K562 (cell line): Measurements from ENCODE around the gene SHISAL2A. TPM values are rescaled to one million over a fixed set of nuclear protein-coding genes. Genes with fewer than 3 reads are reported as not detected.

Experiments
- ARHGAP35 ChIP-seq: fragments of 450-650 bp; IDR thresholded peaks from 2 replicates; pipeline ENCODE4 v1.6.1; 2018; ENCODE audit not compliant: partially characterized antibody
- BHLHE40 ChIP-seq: IDR thresholded peaks from 2 replicates; pipeline ENCODE4 v1.6.1; 2011; ENCODE audit warnings: low read length, improper control_type of control experiment
- CBX8 ChIP-seq: fragments of 200-600 bp; sonication (generic); IDR thresholded peaks from 2 replicates; pipeline ENCODE4 v1.6.1; 2012; ENCODE audit warnings: borderline replicate concordance, mixed run types, low read depth, mild to moderate bottlenecking, moderate library complexity, mixed read lengths, low read length, control low read depth, inconsistent platforms; ENCODE audit not compliant: poor library complexity, severe bottlenecking; ENCODE audit errors: extremely low read depth
- CREM ChIP-seq: IDR thresholded peaks from 2 replicates; pipeline ENCODE4 v1.6.1; 2014; ENCODE audit warnings: antibody characterized with exemption, low read depth
- JUNB ChIP-seq: fragments of 450-650 bp; formaldehyde crosslinking; conservative IDR thresholded peaks from 2 replicates; pipeline ENCODE4 v1.4.0; 2020; ENCODE audit warnings: mild to moderate bottlenecking
- KLF13 ChIP-seq: fragments of 450-650 bp; IDR thresholded peaks from 2 replicates; pipeline ENCODE4 v1.6.1; 2016; ENCODE audit warnings: missing genetic modification characterization, low read depth, mild to moderate bottlenecking, missing compliant biosample characterization, moderate library complexity, borderline replicate concordance
- MTF1 ChIP-seq: fragments of 250-450 bp; sonication (Bioruptor Pico); IDR thresholded peaks from 2 replicates; pipeline ENCODE4 v1.9.0; 2021; ENCODE audit warnings: moderate library complexity, mild to moderate bottlenecking, inconsistent platforms, borderline replicate concordance
- NFXL1 ChIP-seq: fragments of 450-650 bp; formaldehyde crosslinking; IDR thresholded peaks from 2 replicates; pipeline ENCODE4 v1.4.0; 2021; ENCODE audit warnings: mild to moderate bottlenecking
- POLR2H ChIP-seq: IDR thresholded peaks from 2 replicates; pipeline ENCODE4 v1.6.1; 2016; ENCODE audit warnings: missing genetic modification characterization, low read depth, mild to moderate bottlenecking, control low read depth, missing compliant biosample characterization, moderate library complexity
- SNRNP70 ChIP-seq: fragments of 200-400 bp; formaldehyde crosslinking; optimal IDR thresholded peaks from 2 replicates; pipeline ENCODE3; 2017; ENCODE audit warnings: low read depth, low read length
- TAF1 ChIP-seq: IDR thresholded peaks from 2 replicates; pipeline ENCODE4 v1.6.1; 2011; ENCODE audit warnings: mild to moderate bottlenecking, low read length, moderate library complexity; ENCODE audit not compliant: insufficient read depth, control insufficient read depth, severe bottlenecking; ENCODE audit errors: extremely low read depth
- ZNF146 ChIP-seq: IDR thresholded peaks from one replicate; pipeline ENCODE4 v1.6.1; 2018; ENCODE audit warnings: missing compliant biosample characterization; ENCODE audit not compliant: unreplicated experiment
- ZNF212 ChIP-seq: fragments of 450-650 bp; formaldehyde crosslinking; IDR thresholded peaks from 2 replicates; pipeline ENCODE4 v1.4.0; 2020; ENCODE audit warnings: mild to moderate bottlenecking
- ZNF76 ChIP-seq: fragments of 250-450 bp; sonication (Bioruptor Pico); IDR thresholded peaks from 2 replicates; pipeline ENCODE4 v1.4.0; 2020; ENCODE audit warnings: mild to moderate bottlenecking, moderate library complexity, borderline replicate concordance
- polyA plus RNA-seq, 8 experiments: library from polyadenylated mRNA; depleted of rRNA in 4 of 8; stranded (reverse) in 5 of 8; unstranded in 3 of 8; fragments of >200 nt; fragmentation: Nextera tagmentation in 2 of 8; fragmentation: Illumina TruSeq in 1 of 8; extraction: Ambion mirVana in 2 of 8; extraction: Trizol in 1 of 8; gene quantifications; 2 replicates each; pipeline versions ENCODE4 v1.2.1 to v1.2.3, GENCODE V29; 2011 to 2014; ENCODE audit warnings: inconsistent platforms in 1 of 8, missing spikeins in 1 of 8
- total RNA-seq, 7 experiments: library from RNA; depleted of rRNA in 6 of 7; stranded (reverse); fragments of >200 nt in 6 of 7; fragmentation: Illumina TruSeq in 2 of 7; extraction: Trizol in 2 of 7; gene quantifications; 2 replicates each; pipeline versions ENCODE4 v1.2.1 to v1.2.3, GENCODE V29; 2011 to 2021; ENCODE audit warnings: low replicate concordance in 1 of 7
- TF ChIP-seq, protein P1 (sequence below): fragments of 250-450 bp; sonication (Bioruptor Pico); IDR thresholded peaks from 2 replicates; pipeline ENCODE4 v1.4.0; 2020
- TF ChIP-seq, protein P2 (sequence below): fragments of 200-800 bp; sonication (Bioruptor generic); IDR thresholded peaks from 2 replicates; pipeline ENCODE4 v1.6.1; 2017; ENCODE audit warnings: missing genetic modification characterization, missing compliant biosample characterization
- TF ChIP-seq, protein P3 (sequence below): fragments of 450-650 bp; IDR thresholded peaks from 2 replicates; pipeline ENCODE4 v1.6.1; 2017; ENCODE audit warnings: antibody characterized with exemption
- TF ChIP-seq, protein P4 (sequence below): sonication (generic); formaldehyde crosslinking; IDR thresholded peaks from 2 replicates; pipeline ENCODE4 v1.8.0; 2022; ENCODE audit warnings: mild to moderate bottlenecking, missing genetic modification reagents
- TF ChIP-seq, protein P5 (sequence below): fragments of 450-650 bp; formaldehyde crosslinking; IDR thresholded peaks from 2 replicates; pipeline ENCODE4 v1.4.0; 2020; ENCODE audit warnings: mild to moderate bottlenecking, moderate library complexity

Gene SHISAL2A
- total and polyA plus RNA-seq, 9 of the 15 experiments (the other 6 are each of a cell fraction or from before 2014, with no cell fraction given) = 0.11 TPM; not detected in 8

DNA sequence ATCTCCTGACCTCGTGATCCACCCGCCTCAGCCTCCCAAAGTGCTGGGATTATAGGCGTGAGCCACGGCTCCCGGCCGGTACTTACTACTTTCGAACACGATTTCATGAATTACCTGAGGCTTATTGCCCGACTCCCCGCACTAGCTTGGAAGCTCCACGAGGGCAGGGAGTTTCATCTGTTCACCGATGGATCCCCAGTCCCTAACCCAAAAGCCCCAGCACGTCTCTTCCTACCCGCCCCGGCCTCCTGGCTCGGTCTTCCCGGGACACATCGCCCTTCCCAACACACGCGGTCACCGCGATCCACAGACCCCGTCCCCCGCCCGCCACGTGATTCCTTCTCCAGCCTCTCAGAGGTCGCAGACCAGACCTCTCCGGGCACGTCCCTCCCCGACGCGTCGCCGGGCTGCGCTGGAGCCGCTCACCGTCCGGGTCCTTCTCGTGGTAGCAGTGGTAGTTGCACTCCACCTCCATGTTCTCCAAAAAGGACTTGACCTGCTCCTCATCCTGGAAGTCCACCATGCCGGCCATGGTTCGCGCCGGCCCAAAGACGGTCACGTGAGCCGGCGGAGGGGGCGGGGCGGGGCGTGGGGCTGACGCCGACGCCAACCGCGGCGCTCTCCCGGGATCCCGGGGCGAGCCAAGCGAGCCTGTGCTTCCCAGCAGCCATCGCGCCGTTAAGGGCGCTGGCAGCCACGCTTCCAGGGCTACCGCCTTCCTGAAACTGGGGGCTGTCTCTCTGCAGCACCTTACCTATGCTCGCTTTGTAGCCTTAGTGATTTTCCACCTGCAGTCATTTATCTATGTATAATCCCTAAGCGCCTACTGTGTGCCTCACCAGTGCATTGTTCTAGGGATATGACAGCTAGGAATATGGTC, 65.1 kb downstream of the SHISAL2A start, which contains the start of gene COA7 (continued):
- TF ChIP-seq CBX8 (no peak), MTF1 (CRISPR knock-in tag) (no peak), CREM (peak; percentile 79), ZNF76 (no peak), ARHGAP35 (no peak), SNRNP70 (no peak), NFXL1 (no peak), BHLHE40 (peak; percentile 97), JUNB (no peak), POLR2H (tag) (peak; percentile 72), ZNF212 (CRISPR knock-in tag) (peak; percentile 22; the same call in 1 of the 2 replicates), ZNF146 (CRISPR knock-in tag) (no peak), KLF13 (tag) (no peak; the same call in 1 of the 2 replicates), TAF1 (peak; percentile 72)
- TF ChIP-seq, protein P1, sequence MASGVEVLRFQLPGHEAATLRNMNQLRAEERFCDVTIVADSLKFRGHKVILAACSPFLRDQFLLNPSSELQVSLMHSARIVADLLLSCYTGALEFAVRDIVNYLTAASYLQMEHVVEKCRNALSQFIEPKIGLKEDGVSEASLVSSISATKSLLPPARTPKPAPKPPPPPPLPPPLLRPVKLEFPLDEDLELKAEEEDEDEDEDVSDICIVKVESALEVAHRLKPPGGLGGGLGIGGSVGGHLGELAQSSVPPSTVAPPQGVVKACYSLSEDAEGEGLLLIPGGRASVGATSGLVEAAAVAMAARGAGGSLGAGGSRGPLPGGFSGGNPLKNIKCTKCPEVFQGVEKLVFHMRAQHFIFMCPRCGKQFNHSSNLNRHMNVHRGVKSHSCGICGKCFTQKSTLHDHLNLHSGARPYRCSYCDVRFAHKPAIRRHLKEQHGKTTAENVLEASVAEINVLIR (CRISPR knock-in tag) = no peak
- TF ChIP-seq, protein P2, sequence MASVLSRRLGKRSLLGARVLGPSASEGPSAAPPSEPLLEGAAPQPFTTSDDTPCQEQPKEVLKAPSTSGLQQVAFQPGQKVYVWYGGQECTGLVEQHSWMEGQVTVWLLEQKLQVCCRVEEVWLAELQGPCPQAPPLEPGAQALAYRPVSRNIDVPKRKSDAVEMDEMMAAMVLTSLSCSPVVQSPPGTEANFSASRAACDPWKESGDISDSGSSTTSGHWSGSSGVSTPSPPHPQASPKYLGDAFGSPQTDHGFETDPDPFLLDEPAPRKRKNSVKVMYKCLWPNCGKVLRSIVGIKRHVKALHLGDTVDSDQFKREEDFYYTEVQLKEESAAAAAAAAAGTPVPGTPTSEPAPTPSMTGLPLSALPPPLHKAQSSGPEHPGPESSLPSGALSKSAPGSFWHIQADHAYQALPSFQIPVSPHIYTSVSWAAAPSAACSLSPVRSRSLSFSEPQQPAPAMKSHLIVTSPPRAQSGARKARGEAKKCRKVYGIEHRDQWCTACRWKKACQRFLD (CRISPR knock-in tag) = peak; percentile 95
- TF ChIP-seq, protein P3, sequence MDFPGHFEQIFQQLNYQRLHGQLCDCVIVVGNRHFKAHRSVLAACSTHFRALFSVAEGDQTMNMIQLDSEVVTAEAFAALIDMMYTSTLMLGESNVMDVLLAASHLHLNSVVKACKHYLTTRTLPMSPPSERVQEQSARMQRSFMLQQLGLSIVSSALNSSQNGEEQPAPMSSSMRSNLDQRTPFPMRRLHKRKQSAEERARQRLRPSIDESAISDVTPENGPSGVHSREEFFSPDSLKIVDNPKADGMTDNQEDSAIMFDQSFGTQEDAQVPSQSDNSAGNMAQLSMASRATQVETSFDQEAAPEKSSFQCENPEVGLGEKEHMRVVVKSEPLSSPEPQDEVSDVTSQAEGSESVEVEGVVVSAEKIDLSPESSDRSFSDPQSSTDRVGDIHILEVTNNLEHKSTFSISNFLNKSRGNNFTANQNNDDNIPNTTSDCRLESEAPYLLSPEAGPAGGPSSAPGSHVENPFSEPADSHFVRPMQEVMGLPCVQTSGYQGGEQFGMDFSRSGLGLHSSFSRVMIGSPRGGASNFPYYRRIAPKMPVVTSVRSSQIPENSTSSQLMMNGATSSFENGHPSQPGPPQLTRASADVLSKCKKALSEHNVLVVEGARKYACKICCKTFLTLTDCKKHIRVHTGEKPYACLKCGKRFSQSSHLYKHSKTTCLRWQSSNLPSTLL = no peak
- TF ChIP-seq, protein P4, sequence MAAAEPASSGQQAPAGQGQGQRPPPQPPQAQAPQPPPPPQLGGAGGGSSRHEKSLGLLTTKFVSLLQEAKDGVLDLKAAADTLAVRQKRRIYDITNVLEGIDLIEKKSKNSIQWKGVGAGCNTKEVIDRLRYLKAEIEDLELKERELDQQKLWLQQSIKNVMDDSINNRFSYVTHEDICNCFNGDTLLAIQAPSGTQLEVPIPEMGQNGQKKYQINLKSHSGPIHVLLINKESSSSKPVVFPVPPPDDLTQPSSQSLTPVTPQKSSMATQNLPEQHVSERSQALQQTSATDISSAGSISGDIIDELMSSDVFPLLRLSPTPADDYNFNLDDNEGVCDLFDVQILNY (CRISPR knock-in tag) = peak; percentile 77; the same call in 1 of the 2 replicates
- TF ChIP-seq, protein P5, sequence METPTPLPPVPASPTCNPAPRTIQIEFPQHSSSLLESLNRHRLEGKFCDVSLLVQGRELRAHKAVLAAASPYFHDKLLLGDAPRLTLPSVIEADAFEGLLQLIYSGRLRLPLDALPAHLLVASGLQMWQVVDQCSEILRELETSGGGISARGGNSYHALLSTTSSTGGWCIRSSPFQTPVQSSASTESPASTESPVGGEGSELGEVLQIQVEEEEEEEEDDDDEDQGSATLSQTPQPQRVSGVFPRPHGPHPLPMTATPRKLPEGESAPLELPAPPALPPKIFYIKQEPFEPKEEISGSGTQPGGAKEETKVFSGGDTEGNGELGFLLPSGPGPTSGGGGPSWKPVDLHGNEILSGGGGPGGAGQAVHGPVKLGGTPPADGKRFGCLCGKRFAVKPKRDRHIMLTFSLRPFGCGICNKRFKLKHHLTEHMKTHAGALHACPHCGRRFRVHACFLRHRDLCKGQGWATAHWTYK (CRISPR knock-in tag) = peak; percentile 18; the same call in 1 of the 2 replicates
